A673 (cell line): ENCODE results near the gene VWA5B1. TPM values are rescaled to one million over a fixed set of nuclear protein-coding genes. Genes with fewer than 3 reads are reported as not detected.

Source experiments
- BruUV-seq: library from RNA; stranded (reverse); fragments of 400-500 nt; replicated peaks from 2 replicates; lab custom pipeline; 2021; lab: Mats Ljungman, UMichigan
- CTCF ChIA-PET: fragments of 300-600 bp; sonication (Branson Sonifier 250); formaldehyde crosslinking; loops from one replicate; lab custom pipeline; 2022; ENCODE audit warnings: antibody characterized with exemption; lab: Charles Lee
- POLR2A ChIA-PET: fragments of 300-600 bp; sonication (Branson Sonifier 250); formaldehyde crosslinking; loops from one replicate; lab custom pipeline; 2022; ENCODE audit warnings: antibody characterized with exemption; ENCODE audit not compliant: low non-redundant PET; lab: Charles Lee
- DNase-seq: peaks from one replicate; pipeline ENCODE4 v3.0.0-alpha.2; 2015; ENCODE audit warnings: low spot score
- H3K27ac ChIP-seq: fragments of 200-600 bp; sonication (generic); 2 replicates; pipeline ENCODE4 v1.5.1; 2016; ENCODE audit warnings: mixed run types, low read depth, mild to moderate bottlenecking, mixed read lengths, antibody characterized with exemption, low read length; ENCODE audit not compliant: poor library complexity, severe bottlenecking
- H3K27me3 ChIP-seq: fragments of 200-600 bp; sonication (generic); replicated peaks from 2 replicates; pipeline ENCODE4 v1.6.1; 2017; ENCODE audit warnings: mixed run types, low read depth, mild to moderate bottlenecking, mixed read lengths, antibody characterized with exemption, low read length; ENCODE audit not compliant: insufficient read depth, poor library complexity
- H3K36me3 ChIP-seq: fragments of 200-600 bp; sonication (generic); 2 replicates; pipeline ENCODE4 v1.6.1; 2016; ENCODE audit warnings: mixed run types, mild to moderate bottlenecking, mixed read lengths, antibody characterized with exemption, low read length; ENCODE audit not compliant: insufficient read depth, poor library complexity, severe bottlenecking
- H3K4me1 ChIP-seq: fragments of 200-600 bp; sonication (generic); 2 replicates; pipeline ENCODE4 v1.6.1; 2017; ENCODE audit warnings: mixed run types, mild to moderate bottlenecking, mixed read lengths, antibody characterized with exemption, low read length; ENCODE audit not compliant: insufficient read depth, poor library complexity, severe bottlenecking
- H3K4me3 ChIP-seq: fragments of 200-600 bp; sonication (generic); 2 replicates; pipeline ENCODE4 v1.5.1; 2016; ENCODE audit warnings: low read depth, mixed run types, mild to moderate bottlenecking, mixed read lengths, low read length; ENCODE audit not compliant: poor library complexity, severe bottlenecking
- H3K9me3 ChIP-seq: fragments of 200-600 bp; sonication (generic); 2 replicates; pipeline ENCODE4 v1.6.1; 2016; ENCODE audit warnings: mixed run types, low read depth, mild to moderate bottlenecking, mixed read lengths, antibody characterized with exemption, low read length; ENCODE audit not compliant: poor library complexity, severe bottlenecking
- CTCF ChIP-seq: fragments of 300-800, 200-600 bp; sonication (generic); conservative IDR thresholded peaks from 2 replicates; pipeline ENCODE4 v1.5.1; 2017; ENCODE audit warnings: low read depth, mild to moderate bottlenecking, antibody characterized with exemption, low read length, moderate library complexity, mixed read lengths
- EZH2 ChIP-seq: fragments of 200-600 bp; sonication (generic); IDR thresholded peaks from 2 replicates; pipeline ENCODE4 v1.6.1; 2017; ENCODE audit warnings: borderline replicate concordance, low read depth, mild to moderate bottlenecking, mixed read lengths, antibody characterized with exemption, low read length; ENCODE audit not compliant: poor library complexity, severe bottlenecking
- intact Hi-C: fragments of 100-400 bp; cut with micrococcal nuclease; formaldehyde crosslinking; loops from one replicate; pipeline ENCODE4 v1.10.0; 2022; ENCODE audit not compliant: unreplicated experiment
- total RNA-seq: library from RNA; stranded (reverse); gene quantifications from 2 replicates; pipeline ENCODE4 v1.2.3, GENCODE V29; 2021

Gene VWA5B1
- total RNA-seq, 1 experiment from 2014 or later, result not detected

GRCh38 chr1:20322825-20323612, 32.3 kb downstream of the VWA5B1 start:
- no peak for DNase-seq
- CTCF ChIA-PET, result interaction anchor here (0.6 kb wide), 1 partner anchor 1042 kb away, joined by 5 read pairs; no protein-coding TSS in a partner anchor
- BruUV-seq, result no TSS peak
- Histone ChIP-seq H3K27me3 (peaks cover 66% of the 10 kb centered on the region), H3K4me3 (no peak overlapping the region), H3K9me3 (no peaks in the 10 kb centered on the region), H3K36me3 (no peaks in the 10 kb centered on the region), H3K27ac (no peak overlapping the region), H3K4me1 (no peaks in the 10 kb centered on the region)
- POLR2A ChIA-PET, result interaction anchor here (0.6 to 0.7 kb wide), 2 partner anchors 420 to 630 kb away, joined by 3 read pairs; no protein-coding TSS in a partner anchor
- TF ChIP-seq EZH2, result no peak
- no peak for TF ChIP-seq CTCF
- intact Hi-C loops, result no loop called here

GRCh38 chr1:20323613-20323920, 32.9 kb downstream of the VWA5B1 start:
- H3K9me3 ChIP-seq, result no peaks in the 10 kb centered on the region
- no peak for DNase-seq
- no peaks in the 10 kb centered on the region for H3K36me3 ChIP-seq
- H3K27me3 ChIP-seq, result peaks cover 66% of the 10 kb centered on the region
- H3K4me1 ChIP-seq, result no peaks in the 10 kb centered on the region
- ChIA-PET CTCF (interaction anchor here (0.6 kb wide), 1 partner anchor 1041 kb away, joined by 5 read pairs; no protein-coding TSS in a partner anchor), POLR2A (no interaction called here)
- no peak overlapping the region for H3K27ac ChIP-seq
- no peak overlapping the region for H3K4me3 ChIP-seq
- intact Hi-C loops, result no loop called here
- no TSS peak for BruUV-seq
- TF ChIP-seq EZH2 (no peak), CTCF (no peak)

GRCh38 chr1:20324704-20325406, 34.2 kb downstream of the VWA5B1 start:
- no peak for TF ChIP-seq CTCF
- TF ChIP-seq EZH2, result no peak
- Histone ChIP-seq H3K9me3 (no peaks in the 10 kb centered on the region), H3K4me1 (no peaks in the 10 kb centered on the region), H3K27ac (no peak overlapping the region), H3K4me3 (no peak overlapping the region), H3K27me3 (peaks cover 56% of the 10 kb centered on the region), H3K36me3 (no peaks in the 10 kb centered on the region)
- intact Hi-C loops, result no loop called here
- CTCF ChIA-PET, result interaction anchor here (0.6 kb wide), 1 partner anchor 172 kb away, joined by 6 read pairs; no protein-coding TSS in a partner anchor
- no peak for DNase-seq
- BruUV-seq, result no TSS peak
- POLR2A ChIA-PET, result no interaction called here
